Activated CD8-positive, alpha-beta T cell treated with anti-CD3 and anti-CD28 coated beads, Interleukin-2, amount 10 ng/mL, durations not matched to agents 7 days and 5 days (primary cell): ENCODE data around the gene EXOC3L1. TPM values are rescaled to one million over a fixed set of nuclear protein-coding genes. Genes with fewer than 3 reads are reported as not detected.

Experiments
- ATAC-seq: fragments of 150-1000 bp; cut with Tn5 transposase; one replicate; pipeline ENCODE4 v1.10.0; 2021; ENCODE audit warnings: moderate library complexity
- CTCF ChIA-PET: fragments of 350-600 bp; sonication (Branson Sonifier 250); formaldehyde crosslinking; loops from one replicate; lab custom pipeline; 2021; ENCODE audit warnings: antibody characterized with exemption; lab: Charles Lee
- POLR2A ChIA-PET: fragments of 350-600 bp; sonication (Branson Sonifier 250); formaldehyde crosslinking; loops from one replicate; lab custom pipeline; 2021; ENCODE audit warnings: antibody characterized with exemption; lab: Charles Lee
- DNase-seq: peaks from one replicate; pipeline ENCODE4 v3.0.0-alpha.2; 2020
- H3K27ac Mint-ChIP-seq: one replicate; pipeline ENCODE4 v1.8.0; 2021; ENCODE audit warnings: mild to moderate bottlenecking, mixed read lengths
- H3K27me3 Mint-ChIP-seq: one replicate; pipeline ENCODE4 v1.8.0; 2021; ENCODE audit warnings: low read depth, mixed read lengths
- H3K36me3 Mint-ChIP-seq: one replicate; pipeline ENCODE4 v1.8.0; 2021; ENCODE audit warnings: low read depth, mixed read lengths
- H3K4me1 Mint-ChIP-seq: one replicate; pipeline ENCODE4 v1.8.0; 2021; ENCODE audit warnings: low read depth, mixed read lengths
- H3K4me3 Mint-ChIP-seq: one replicate; pipeline ENCODE4 v1.8.0; 2021; ENCODE audit warnings: mild to moderate bottlenecking, mixed read lengths
- H3K9me3 Mint-ChIP-seq: one replicate; pipeline ENCODE4 v1.8.0; 2022; ENCODE audit warnings: mixed read lengths; ENCODE audit not compliant: insufficient read depth
- total RNA-seq, 2 experiments: library from RNA; stranded (reverse); gene quantifications; one replicate each; pipeline ENCODE4 v1.2.3, GENCODE V29; 2021

Gene EXOC3L1
- total RNA-seq, 2 experiments from 2014 or later = not detected

GRCh38 chr16:67202956-67203493 is 13.1 kb upstream of the EXOC3L1 start:
- ChIA-PET CTCF (no interaction called here), POLR2A (interaction anchor here (0.5 to 2.1 kb wide), 2 partner anchors 24 to 166 kb away, joined by 3 to 7 read pairs; partner anchors contain the start of gene TMEM208)
- DNase-seq (no peak), ATAC-seq (no peak)
- H3K27ac Mint-ChIP-seq = no peak overlapping the region
- H3K9me3 Mint-ChIP-seq = no peaks in the 10 kb centered on the region
- no peaks in the 10 kb centered on the region for H3K4me1 Mint-ChIP-seq
- H3K4me3 Mint-ChIP-seq = no peak overlapping the region
- H3K27me3 Mint-ChIP-seq = no peaks in the 10 kb centered on the region
- peaks cover 28% of the 10 kb centered on the region for H3K36me3 Mint-ChIP-seq

- Mint-ChIP-seq H3K4me3 (no peak overlapping the region), H3K9me3 (no peaks in the 10 kb centered on the region), H3K27me3 (no peaks in the 10 kb centered on the region), H3K4me1 (no peaks in the 10 kb centered on the region), H3K27ac (no peak overlapping the region), H3K36me3 (peaks cover 32% of the 10 kb centered on the region)
- DNase-seq = no peak
- ATAC-seq = no peak
- ChIA-PET POLR2A (no interaction called here), CTCF (no interaction called here)
Observed at GRCh38 chr16:67202426-67202825, 12.5 kb upstream of the EXOC3L1 start.

GRCh38 chr16:67201411-67202345 is 11.7 kb upstream of the EXOC3L1 start:
- Mint-ChIP-seq H3K36me3 (peaks cover 37% of the 10 kb centered on the region), H3K4me1 (peaks cover 2% of the 10 kb centered on the region), H3K9me3 (no peaks in the 10 kb centered on the region), H3K27ac (no peak overlapping the region), H3K27me3 (no peaks in the 10 kb centered on the region), H3K4me3 (no peak overlapping the region)
- no peak for DNase-seq
- ChIA-PET POLR2A (no interaction called here), CTCF (no interaction called here)
- ATAC-seq = no peak

DNA sequence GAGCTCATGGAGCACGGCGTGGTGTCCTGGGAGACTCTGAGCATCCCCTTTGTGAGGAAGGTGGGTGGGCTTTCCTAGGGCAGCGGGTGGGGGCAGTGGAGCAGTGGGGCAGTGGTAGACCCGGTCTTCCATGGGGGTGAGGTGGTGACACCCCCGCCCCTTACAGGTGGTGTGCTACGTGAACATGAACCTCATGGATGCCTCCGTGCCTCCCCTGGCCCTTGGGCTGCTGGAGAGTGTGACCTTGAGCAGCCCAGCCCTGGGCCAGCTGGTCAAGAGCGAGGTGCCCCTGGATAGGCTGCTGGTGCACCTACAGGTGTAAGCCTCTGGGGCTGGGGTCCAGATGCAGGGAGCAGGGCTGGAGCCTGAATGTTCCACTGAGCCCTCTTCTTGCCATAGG is 10.6 kb upstream of the EXOC3L1 start:
- ATAC-seq = no peak
- Mint-ChIP-seq H3K4me1 (peaks cover 6% of the 10 kb centered on the region), H3K4me3 (no peak overlapping the region), H3K9me3 (no peaks in the 10 kb centered on the region), H3K36me3 (peaks cover 48% of the 10 kb centered on the region), H3K27me3 (no peaks in the 10 kb centered on the region), H3K27ac (no peak overlapping the region)
- POLR2A ChIA-PET = interaction anchor here (1.7 kb wide), 1 partner anchor 26 kb away, joined by 4 read pairs; the partner anchor contains the start of gene TMEM208
- CTCF ChIA-PET = no interaction called here
- DNase-seq = no peak

DNA sequence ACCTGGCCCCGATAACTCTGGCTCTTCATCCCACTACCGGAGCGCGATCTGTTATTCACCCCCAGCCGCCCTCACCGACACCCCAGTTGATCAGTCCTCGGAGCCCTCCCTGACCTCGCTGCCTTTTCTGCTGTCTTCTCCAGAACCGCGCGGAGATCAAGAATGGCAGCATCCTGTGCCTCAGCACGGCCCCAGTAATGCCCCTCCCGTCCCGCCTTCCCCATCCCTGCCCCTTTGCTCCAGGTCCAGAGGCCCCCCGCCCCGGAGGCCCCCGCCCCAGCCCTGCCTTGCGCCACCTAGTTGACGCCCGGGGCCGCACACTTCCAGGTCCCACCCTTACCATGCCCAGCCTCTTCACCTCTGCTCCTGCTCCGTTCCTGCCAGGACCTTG is 9.9 kb upstream of the EXOC3L1 start:
- H3K27ac Mint-ChIP-seq = no peak overlapping the region
- no peaks in the 10 kb centered on the region for H3K9me3 Mint-ChIP-seq
- no peaks in the 10 kb centered on the region for H3K27me3 Mint-ChIP-seq
- no peak for DNase-seq
- CTCF ChIA-PET = no interaction called here
- no peak for ATAC-seq
- POLR2A ChIA-PET = interaction anchor here (1.7 kb wide), 1 partner anchor 27 kb away, joined by 4 read pairs; the partner anchor contains the start of gene TMEM208
- no peak overlapping the region for H3K4me3 Mint-ChIP-seq
- H3K36me3 Mint-ChIP-seq = peaks cover 54% of the 10 kb centered on the region
- peaks cover 9% of the 10 kb centered on the region for H3K4me1 Mint-ChIP-seq

DNA sequence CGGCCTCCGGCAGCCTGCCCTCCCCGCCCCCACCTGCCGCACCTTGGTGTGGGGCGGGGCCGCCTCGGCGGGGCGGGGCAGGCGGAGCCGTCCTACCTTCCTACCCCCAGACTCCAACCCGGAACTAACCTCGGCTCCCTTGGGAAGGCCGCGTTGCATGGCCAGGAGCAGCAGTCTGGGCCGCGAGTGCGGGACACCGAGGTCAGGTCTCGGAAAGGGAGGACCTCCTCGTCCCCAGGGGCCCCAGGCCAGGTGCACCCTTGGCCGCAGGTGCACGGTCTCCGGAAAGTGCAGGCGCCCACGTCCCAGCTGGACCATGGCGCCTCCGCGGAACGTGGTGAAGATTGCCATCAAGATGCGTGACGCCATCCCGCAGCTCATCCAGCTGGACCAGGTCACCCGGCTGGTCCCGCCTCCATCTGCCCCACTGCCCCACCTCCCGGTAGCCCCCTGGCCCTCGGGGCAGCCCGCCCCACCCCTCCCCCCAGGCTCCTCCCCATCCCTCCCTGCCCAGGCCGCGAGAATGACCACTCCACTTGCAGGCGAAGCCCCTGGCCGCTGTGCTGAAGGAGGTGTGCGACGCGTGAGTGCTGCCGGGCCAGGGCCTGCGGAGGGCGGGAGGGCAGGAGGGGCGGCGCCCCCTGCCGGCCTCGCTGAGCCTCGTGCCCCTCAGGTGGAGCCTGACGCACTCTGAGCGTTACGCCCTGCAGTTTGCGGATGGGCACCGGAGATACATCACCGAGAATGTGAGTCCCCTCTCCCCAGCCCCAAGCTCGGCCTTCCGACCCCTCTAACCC is 9.3 kb upstream of the EXOC3L1 start, which contains the start of gene ELMO3:
Gene ELMO3 (plus strand): TSS at position 121 of the 797 bp plus-strand sequence. CDS start 196 bp downstream, at position 317.
- peaks cover 60% of the 10 kb centered on the region for H3K36me3 Mint-ChIP-seq
- no peak for ATAC-seq

DNA sequence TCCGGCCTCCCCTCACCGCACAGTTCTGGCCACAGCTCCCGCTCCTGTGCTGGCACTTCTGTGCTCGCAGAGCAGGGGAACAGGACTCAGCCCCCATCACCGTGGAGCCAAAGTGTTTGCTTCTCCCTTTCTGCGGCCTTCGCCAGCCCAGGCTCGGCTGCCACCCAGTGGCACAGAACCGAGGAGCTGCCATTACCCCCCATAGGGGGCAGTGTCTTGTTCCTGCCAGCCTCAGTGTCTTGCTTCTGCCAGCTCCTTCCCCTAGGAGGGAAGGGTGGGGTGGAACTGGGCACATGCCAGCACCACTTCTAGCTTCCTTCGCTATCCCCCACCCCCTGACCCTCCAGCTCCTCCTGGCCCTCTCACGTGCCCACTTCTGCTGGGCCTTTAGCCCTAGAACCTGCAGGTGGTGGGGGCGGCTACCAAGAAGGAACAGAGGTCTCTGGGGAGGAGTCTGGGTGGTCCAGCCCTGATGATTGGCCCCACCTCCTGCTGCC is 8.3 kb upstream of the EXOC3L1 start:
- Mint-ChIP-seq H3K36me3 (peaks cover 70% of the 10 kb centered on the region), H3K4me3 (no peak overlapping the region), H3K9me3 (no peaks in the 10 kb centered on the region), H3K27me3 (no peaks in the 10 kb centered on the region), H3K27ac (no peak overlapping the region), H3K4me1 (peaks cover 22% of the 10 kb centered on the region)
- ATAC-seq = peak; percentile 52
- ChIA-PET POLR2A (interaction anchor here (1.2 to 1.5 kb wide), 2 partner anchors 29 to 46 kb away, joined by 4 read pairs; partner anchors contain the start of gene TMEM208), CTCF (interaction anchor here (0.8 to 2.3 kb wide), 15 partner anchors 11 to 249 kb away, joined by 3 to 9 read pairs (median 4); partner anchors contain the start of gene TMEM208)
- peak; percentile 44 for DNase-seq

More for the DNA sequence above, 9.3 kb upstream of the EXOC3L1 start, which contains the start of gene ELMO3:
- ChIA-PET POLR2A (interaction anchor here (1.7 kb wide), 1 partner anchor 28 kb away, joined by 4 read pairs; the partner anchor contains the start of gene TMEM208), CTCF (interaction anchor here (1.2 to 2.3 kb wide), 5 partner anchors 10 to 246 kb away, joined by 4 to 9 read pairs (median 6); partner anchors contain the start of gene TMEM208)
- Mint-ChIP-seq H3K9me3 (no peaks in the 10 kb centered on the region), H3K27me3 (no peaks in the 10 kb centered on the region), H3K4me3 (no peak within 1 kb of the TSS), H3K4me1 (peaks cover 13% of the 10 kb centered on the region), H3K27ac (no peak within 1 kb of the TSS)
- no peak for DNase-seq

DNA sequence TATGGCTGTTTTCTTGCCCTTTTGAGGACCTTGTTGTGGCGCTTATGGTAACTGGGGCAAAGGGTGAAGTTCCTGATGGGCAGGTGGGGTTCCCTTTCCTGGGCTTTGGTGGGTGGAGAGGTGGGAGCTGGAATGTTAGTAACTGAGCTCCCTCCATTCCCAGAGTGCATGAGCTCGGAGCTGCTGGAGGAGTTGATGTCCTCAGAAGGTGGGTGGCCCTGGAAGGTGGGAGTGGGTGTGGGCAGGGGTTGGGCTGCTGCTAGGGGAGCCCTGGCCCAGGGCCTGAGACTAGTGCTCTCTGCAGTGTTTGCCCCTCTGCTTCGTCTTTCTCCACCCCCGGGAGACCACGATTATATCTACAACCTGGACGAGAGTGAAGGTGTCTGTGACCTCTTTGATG is 7.8 kb upstream of the EXOC3L1 start:
- H3K4me1 Mint-ChIP-seq = peaks cover 28% of the 10 kb centered on the region
- no peaks in the 10 kb centered on the region for H3K27me3 Mint-ChIP-seq
- no peak for ATAC-seq
- ChIA-PET CTCF (interaction anchor here (0.8 to 2.3 kb wide), 15 partner anchors 9 to 248 kb away, joined by 3 to 9 read pairs (median 4); no protein-coding TSS in a partner anchor), POLR2A (interaction anchor here (1.2 to 1.5 kb wide), 2 partner anchors 29 to 47 kb away, joined by 4 read pairs; partner anchors contain the start of gene TMEM208)
- H3K36me3 Mint-ChIP-seq = peaks cover 72% of the 10 kb centered on the region
- H3K9me3 Mint-ChIP-seq = no peaks in the 10 kb centered on the region
- DNase-seq = no peak
- H3K4me3 Mint-ChIP-seq = no peak overlapping the region
- no peak overlapping the region for H3K27ac Mint-ChIP-seq

DNA sequence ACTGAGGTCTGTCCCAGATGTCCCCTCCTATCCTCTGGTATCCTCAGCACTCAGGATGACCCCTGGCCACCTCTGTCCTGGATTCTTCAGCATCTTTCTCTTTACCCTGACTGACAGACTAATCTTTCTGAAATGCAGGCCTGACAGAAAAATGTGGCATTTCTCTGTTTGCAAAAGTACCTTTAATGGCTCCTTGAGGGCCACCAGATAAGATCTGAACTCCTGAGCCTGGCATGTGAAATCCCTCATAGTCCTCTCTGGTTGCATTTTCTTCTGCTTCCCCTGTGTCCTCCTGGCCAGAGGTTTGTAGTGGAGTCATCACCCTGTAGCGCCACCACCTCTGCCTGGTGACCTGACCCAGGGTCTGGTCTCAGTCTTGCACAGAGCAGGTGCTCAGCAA is 6.9 kb upstream of the EXOC3L1 start:
- H3K36me3 Mint-ChIP-seq = peaks cover 69% of the 10 kb centered on the region
- no peaks in the 10 kb centered on the region for H3K27me3 Mint-ChIP-seq
- ATAC-seq (no peak), DNase-seq (no peak)
- ChIA-PET POLR2A (no interaction called here), CTCF (interaction anchor here (1.3 to 2.3 kb wide), 3 partner anchors 20 to 48 kb away, joined by 3 to 9 read pairs (median 5); no protein-coding TSS in a partner anchor)
- H3K4me3 Mint-ChIP-seq = no peak overlapping the region
- peaks cover 31% of the 10 kb centered on the region for H3K4me1 Mint-ChIP-seq
- H3K9me3 Mint-ChIP-seq = no peaks in the 10 kb centered on the region
- H3K27ac Mint-ChIP-seq = peak overlapping the region; percentile 23

DNA sequence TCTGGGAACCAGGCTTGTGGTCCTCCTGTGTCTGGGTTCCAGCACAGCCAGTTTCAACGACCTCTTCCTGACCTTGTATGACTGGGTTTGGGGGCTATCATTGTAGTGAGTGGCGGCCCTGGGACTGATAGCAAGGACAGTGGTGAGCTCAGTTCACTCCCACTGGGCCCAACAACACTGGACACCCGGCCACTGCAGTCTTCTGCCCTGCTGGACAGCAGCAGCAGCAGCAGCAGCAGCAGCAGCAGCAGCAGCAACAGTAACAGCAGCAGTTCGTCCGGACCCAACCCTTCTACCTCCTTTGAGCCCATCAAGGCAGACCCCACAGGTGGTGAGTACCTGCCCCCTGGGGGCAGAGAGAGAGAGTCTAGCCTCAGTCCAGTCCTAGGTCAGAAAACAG is 5.7 kb upstream of the EXOC3L1 start:
- peaks cover 37% of the 10 kb centered on the region for H3K4me1 Mint-ChIP-seq
- DNase-seq = no peak
- POLR2A ChIA-PET = no interaction called here
- ATAC-seq = no peak
- H3K9me3 Mint-ChIP-seq = no peaks in the 10 kb centered on the region
- CTCF ChIA-PET = interaction anchor here (0.8 kb wide), 1 partner anchor 242 kb away, joined by 3 read pairs; no protein-coding TSS in a partner anchor
- no peaks in the 10 kb centered on the region for H3K27me3 Mint-ChIP-seq
- H3K4me3 Mint-ChIP-seq = no peak overlapping the region
- peaks cover 65% of the 10 kb centered on the region for H3K36me3 Mint-ChIP-seq
- peak overlapping the region; percentile 29 for H3K27ac Mint-ChIP-seq
